IPS-15b (cell line): Measurements from ENCODE around the gene TBX15.

Experiments used
- H3K27me3 ChIP-seq: one replicate; pipeline ENCODE4 v1.6.1; 2013; ENCODE audit warnings: low read length; ENCODE audit not compliant: control insufficient read depth, insufficient read depth
- H3K36me3 ChIP-seq: one replicate; pipeline ENCODE4 v1.6.1; 2013; ENCODE audit warnings: low read length; ENCODE audit not compliant: control insufficient read depth, insufficient read depth
- H3K4me1 ChIP-seq: one replicate; pipeline ENCODE4 v1.6.1; 2013; ENCODE audit warnings: mild to moderate bottlenecking, low read length; ENCODE audit not compliant: control insufficient read depth, insufficient read depth
- H3K4me3 ChIP-seq: one replicate; pipeline ENCODE4 v1.5.1; 2013; ENCODE audit warnings: low read depth, low read length
- H3K9ac ChIP-seq: one replicate; pipeline ENCODE4 v1.6.1; 2013; ENCODE audit warnings: low read depth, mild to moderate bottlenecking, low read length
- H3K9me3 ChIP-seq: one replicate; pipeline ENCODE4 v1.6.1; 2013; ENCODE audit warnings: mild to moderate bottlenecking, low read length; ENCODE audit not compliant: control insufficient read depth, insufficient read depth

The TBX15 gene

GRCh38 chr1:118841521-118841920 is 146.6 kb downstream of the TBX15 start:
- Histone ChIP-seq H3K36me3 (no peaks in the 10 kb centered on the region), H3K4me3 (no peak overlapping the region), H3K27me3 (no peaks in the 10 kb centered on the region), H3K4me1 (no peaks in the 10 kb centered on the region), H3K9ac (no peak overlapping the region), H3K9me3 (no peaks in the 10 kb centered on the region)
